K562 (cell line): ENCODE results near the gene HPCAL1. TPM values are rescaled to one million over a fixed set of nuclear protein-coding genes. Genes with fewer than 3 reads are reported as not detected.

ENCODE experiments used
- CC2D1A ChIP-seq: fragments of 450-650 bp; IDR thresholded peaks from 2 replicates; pipeline ENCODE4 v1.6.1; 2017; ENCODE audit warnings: mild to moderate bottlenecking
- ILK ChIP-seq: fragments of 450-650 bp; IDR thresholded peaks from 2 replicates; pipeline ENCODE4 v1.6.1; 2016; ENCODE audit warnings: missing genetic modification characterization, low read depth, mild to moderate bottlenecking, missing compliant biosample characterization, moderate library complexity, borderline replicate concordance
- KAT2B ChIP-seq: IDR thresholded peaks from one replicate; pipeline ENCODE4 v1.6.1; 2012; ENCODE audit warnings: low read depth, mild to moderate bottlenecking, control low read depth, inconsistent platforms, low read length, moderate library complexity
- MCM7 ChIP-seq, 2 experiments: fragments of 450-650 bp; IDR thresholded peaks; 2 replicates each; pipeline ENCODE4 v1.6.1; 2016 to 2018
- MXI1 ChIP-seq: IDR thresholded peaks from 2 replicates; pipeline ENCODE4 v1.6.1; 2011; ENCODE audit warnings: low read depth, mild to moderate bottlenecking, improper control_type of control experiment, low read length
- NFXL1 ChIP-seq: fragments of 450-650 bp; formaldehyde crosslinking; IDR thresholded peaks from 2 replicates; pipeline ENCODE4 v1.4.0; 2021; ENCODE audit warnings: mild to moderate bottlenecking
- NR1H2 ChIP-seq: sonication (generic); formaldehyde crosslinking; IDR thresholded peaks from 2 replicates; pipeline ENCODE4 v1.4.0; 2020; ENCODE audit warnings: mild to moderate bottlenecking, missing genetic modification reagents
- POLR2H ChIP-seq: IDR thresholded peaks from 2 replicates; pipeline ENCODE4 v1.6.1; 2016; ENCODE audit warnings: missing genetic modification characterization, low read depth, mild to moderate bottlenecking, control low read depth, missing compliant biosample characterization, moderate library complexity
- RBFOX2 ChIP-seq: fragments of 200-400 bp; formaldehyde crosslinking; IDR thresholded peaks from 2 replicates; pipeline ENCODE4 v1.6.1; 2017; ENCODE audit warnings: low read depth, mild to moderate bottlenecking, low read length, moderate library complexity
- RBM34 ChIP-seq: fragments of 200-400 bp; formaldehyde crosslinking; IDR thresholded peaks from 2 replicates; pipeline ENCODE4 v1.6.1; 2018; ENCODE audit warnings: low read length, borderline replicate concordance; ENCODE audit not compliant: insufficient read depth
- RBM39 ChIP-seq: fragments of 200-400 bp; formaldehyde crosslinking; optimal IDR thresholded peaks from 2 replicates; pipeline ENCODE3; 2018; ENCODE audit warnings: low read depth, low read length
- SP1 ChIP-seq: sonication (generic); formaldehyde crosslinking; IDR thresholded peaks from 2 replicates; pipeline ENCODE4 v1.8.1; 2022; ENCODE audit warnings: mild to moderate bottlenecking, missing genetic modification reagents
- TCF3 ChIP-seq: sonication (generic); formaldehyde crosslinking; IDR thresholded peaks from 2 replicates; pipeline ENCODE4 v1.4.0; 2020; ENCODE audit warnings: mild to moderate bottlenecking, missing genetic modification reagents
- TEAD1 ChIP-seq, 2 experiments: fragments of 450-650 bp in 1 of 2; sonication (generic) in 1 of 2; formaldehyde crosslinking; IDR thresholded peaks; 2 replicates each; pipeline versions ENCODE4 v1.4.0 to v1.8.0; 2020 to 2022; ENCODE audit warnings: mild to moderate bottlenecking in 2 of 2, missing genetic modification reagents in 1 of 2
- ZNF121 ChIP-seq: sonication (generic); formaldehyde crosslinking; conservative IDR thresholded peaks from 2 replicates; pipeline ENCODE4 v1.8.0; 2022; ENCODE audit warnings: missing genetic modification reagents
- ZNF134 ChIP-seq: fragments of 250-450 bp; sonication (Bioruptor Pico); conservative IDR thresholded peaks from 2 replicates; pipeline ENCODE4 v1.4.0; 2020
- ZNF212 ChIP-seq: fragments of 450-650 bp; formaldehyde crosslinking; IDR thresholded peaks from 2 replicates; pipeline ENCODE4 v1.4.0; 2020; ENCODE audit warnings: mild to moderate bottlenecking
- ZNF77 ChIP-seq: fragments of 250-450 bp; sonication (Bioruptor Pico); IDR thresholded peaks from 2 replicates; pipeline ENCODE4 v1.5.0; 2020
- ZNF778 ChIP-seq: fragments of 450-650 bp; formaldehyde crosslinking; IDR thresholded peaks from 2 replicates; pipeline ENCODE4 v1.4.0; 2020; ENCODE audit warnings: mild to moderate bottlenecking, moderate library complexity
- polyA plus RNA-seq, 8 experiments: library from polyadenylated mRNA; depleted of rRNA in 4 of 8; stranded (reverse) in 5 of 8; unstranded in 3 of 8; fragments of >200 nt; fragmentation: Nextera tagmentation in 2 of 8; fragmentation: Illumina TruSeq in 1 of 8; extraction: Ambion mirVana in 2 of 8; extraction: Trizol in 1 of 8; gene quantifications; 2 replicates each; pipeline versions ENCODE4 v1.2.1 to v1.2.3, GENCODE V29; 2011 to 2014; ENCODE audit warnings: inconsistent platforms in 1 of 8, missing spikeins in 1 of 8
- total RNA-seq, 7 experiments: library from RNA; depleted of rRNA in 6 of 7; stranded (reverse); fragments of >200 nt in 6 of 7; fragmentation: Illumina TruSeq in 2 of 7; extraction: Trizol in 2 of 7; gene quantifications; 2 replicates each; pipeline versions ENCODE4 v1.2.1 to v1.2.3, GENCODE V29; 2011 to 2021; ENCODE audit warnings: low replicate concordance in 1 of 7
- TF ChIP-seq, protein P1 (sequence below): fragments of 450-650 bp; IDR thresholded peaks from 2 replicates; pipeline ENCODE4 v1.6.1; 2016; ENCODE audit warnings: mild to moderate bottlenecking
- TF ChIP-seq, protein P2 (sequence below): fragments of 250-450 bp; sonication (Bioruptor Pico); IDR thresholded peaks from 2 replicates; pipeline ENCODE4 v1.6.1; 2021; ENCODE audit warnings: mild to moderate bottlenecking
- TF ChIP-seq, protein P3 (sequence below): fragments of 450-650 bp; IDR thresholded peaks from 2 replicates; pipeline ENCODE4 v1.6.1; 2017; ENCODE audit warnings: antibody characterized with exemption
- TF ChIP-seq, protein P4 (sequence below): sonication (generic); formaldehyde crosslinking; IDR thresholded peaks from 2 replicates; pipeline ENCODE4 v1.8.1; 2023; ENCODE audit warnings: mild to moderate bottlenecking, missing genetic modification reagents

Gene HPCAL1
- total and polyA plus RNA-seq, 9 of the 15 experiments (the other 6 are each of a cell fraction or from before 2014, with no cell fraction given) = 2.7 to 65.5 (median 23.9) TPM

DNA sequence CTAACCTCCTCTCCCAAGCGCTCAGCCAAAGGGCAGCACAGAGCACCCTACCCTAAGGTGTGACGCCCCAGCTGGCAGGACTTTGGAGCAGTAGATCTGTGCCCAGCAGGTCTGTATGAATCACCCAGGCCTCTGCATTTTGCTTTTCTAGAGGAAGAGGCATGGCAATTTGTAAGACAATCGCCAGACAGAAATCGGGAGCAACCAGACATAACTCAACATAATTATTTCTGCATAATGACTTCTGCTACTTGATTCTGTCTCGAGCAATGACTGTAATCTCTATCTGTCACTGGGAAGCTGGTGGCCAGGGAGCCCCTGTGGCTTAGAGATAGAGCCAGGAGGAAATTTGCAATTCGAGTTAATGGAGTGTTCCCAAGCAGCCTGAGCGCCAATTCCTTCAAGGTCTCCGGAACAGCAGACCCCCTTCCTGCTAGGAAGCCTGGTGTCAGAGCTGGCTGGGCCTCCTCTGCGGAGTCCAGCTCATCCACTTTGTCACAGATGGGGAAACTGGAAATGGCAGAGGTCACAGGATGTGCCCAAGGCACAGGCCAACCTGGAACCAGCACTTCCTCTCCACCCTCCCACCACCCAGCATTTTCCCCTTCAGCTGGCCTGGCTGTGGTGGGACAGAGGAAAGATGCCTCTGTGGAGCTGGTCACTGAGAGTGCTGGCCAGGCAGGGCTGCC is 90.4 kb downstream of the HPCAL1 start (continued):
- peak; percentile 65; the same call in 1 of the 2 replicates for TF ChIP-seq MXI1
- no peak for TF ChIP-seq MCM7 (IDR thresholded peaks at IDR 0.05)
- TF ChIP-seq NFXL1 (CRISPR knock-in tag) = no peak
- TF ChIP-seq ZNF121 (CRISPR knock-in tag) = no peak
- no peak for TF ChIP-seq KAT2B
- TF ChIP-seq NR1H2 (CRISPR knock-in tag) = no peak
- no peak for TF ChIP-seq ZNF778 (CRISPR knock-in tag)
- peak; percentile 88; the same call in 1 of the 2 replicates for TF ChIP-seq CC2D1A
- no peak for TF ChIP-seq ZNF77 (CRISPR knock-in tag)
- TF ChIP-seq RBM34 = no peak
- TF ChIP-seq ZNF134 (CRISPR knock-in tag) = no peak
- no peak for TF ChIP-seq SP1 (CRISPR knock-in tag)
- TF ChIP-seq ILK = no peak
- no peak for TF ChIP-seq TEAD1 (CRISPR knock-in tag; IDR thresholded peaks at IDR 0.05)
- TF ChIP-seq, protein P1, sequence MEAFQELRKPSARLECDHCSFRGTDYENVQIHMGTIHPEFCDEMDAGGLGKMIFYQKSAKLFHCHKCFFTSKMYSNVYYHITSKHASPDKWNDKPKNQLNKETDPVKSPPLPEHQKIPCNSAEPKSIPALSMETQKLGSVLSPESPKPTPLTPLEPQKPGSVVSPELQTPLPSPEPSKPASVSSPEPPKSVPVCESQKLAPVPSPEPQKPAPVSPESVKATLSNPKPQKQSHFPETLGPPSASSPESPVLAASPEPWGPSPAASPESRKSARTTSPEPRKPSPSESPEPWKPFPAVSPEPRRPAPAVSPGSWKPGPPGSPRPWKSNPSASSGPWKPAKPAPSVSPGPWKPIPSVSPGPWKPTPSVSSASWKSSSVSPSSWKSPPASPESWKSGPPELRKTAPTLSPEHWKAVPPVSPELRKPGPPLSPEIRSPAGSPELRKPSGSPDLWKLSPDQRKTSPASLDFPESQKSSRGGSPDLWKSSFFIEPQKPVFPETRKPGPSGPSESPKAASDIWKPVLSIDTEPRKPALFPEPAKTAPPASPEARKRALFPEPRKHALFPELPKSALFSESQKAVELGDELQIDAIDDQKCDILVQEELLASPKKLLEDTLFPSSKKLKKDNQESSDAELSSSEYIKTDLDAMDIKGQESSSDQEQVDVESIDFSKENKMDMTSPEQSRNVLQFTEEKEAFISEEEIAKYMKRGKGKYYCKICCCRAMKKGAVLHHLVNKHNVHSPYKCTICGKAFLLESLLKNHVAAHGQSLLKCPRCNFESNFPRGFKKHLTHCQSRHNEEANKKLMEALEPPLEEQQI = no peak
- TF ChIP-seq, protein P2, sequence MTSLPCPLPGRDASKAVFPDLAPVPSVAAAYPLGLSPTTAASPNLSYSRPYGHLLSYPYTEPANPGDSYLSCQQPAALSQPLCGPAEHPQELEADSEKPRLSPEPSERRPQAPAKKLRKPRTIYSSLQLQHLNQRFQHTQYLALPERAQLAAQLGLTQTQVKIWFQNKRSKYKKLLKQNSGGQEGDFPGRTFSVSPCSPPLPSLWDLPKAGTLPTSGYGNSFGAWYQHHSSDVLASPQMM (CRISPR knock-in tag) = no peak
- no peak for TF ChIP-seq POLR2H
- TF ChIP-seq, protein P3, sequence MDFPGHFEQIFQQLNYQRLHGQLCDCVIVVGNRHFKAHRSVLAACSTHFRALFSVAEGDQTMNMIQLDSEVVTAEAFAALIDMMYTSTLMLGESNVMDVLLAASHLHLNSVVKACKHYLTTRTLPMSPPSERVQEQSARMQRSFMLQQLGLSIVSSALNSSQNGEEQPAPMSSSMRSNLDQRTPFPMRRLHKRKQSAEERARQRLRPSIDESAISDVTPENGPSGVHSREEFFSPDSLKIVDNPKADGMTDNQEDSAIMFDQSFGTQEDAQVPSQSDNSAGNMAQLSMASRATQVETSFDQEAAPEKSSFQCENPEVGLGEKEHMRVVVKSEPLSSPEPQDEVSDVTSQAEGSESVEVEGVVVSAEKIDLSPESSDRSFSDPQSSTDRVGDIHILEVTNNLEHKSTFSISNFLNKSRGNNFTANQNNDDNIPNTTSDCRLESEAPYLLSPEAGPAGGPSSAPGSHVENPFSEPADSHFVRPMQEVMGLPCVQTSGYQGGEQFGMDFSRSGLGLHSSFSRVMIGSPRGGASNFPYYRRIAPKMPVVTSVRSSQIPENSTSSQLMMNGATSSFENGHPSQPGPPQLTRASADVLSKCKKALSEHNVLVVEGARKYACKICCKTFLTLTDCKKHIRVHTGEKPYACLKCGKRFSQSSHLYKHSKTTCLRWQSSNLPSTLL = no peak
- TF ChIP-seq, protein P4, sequence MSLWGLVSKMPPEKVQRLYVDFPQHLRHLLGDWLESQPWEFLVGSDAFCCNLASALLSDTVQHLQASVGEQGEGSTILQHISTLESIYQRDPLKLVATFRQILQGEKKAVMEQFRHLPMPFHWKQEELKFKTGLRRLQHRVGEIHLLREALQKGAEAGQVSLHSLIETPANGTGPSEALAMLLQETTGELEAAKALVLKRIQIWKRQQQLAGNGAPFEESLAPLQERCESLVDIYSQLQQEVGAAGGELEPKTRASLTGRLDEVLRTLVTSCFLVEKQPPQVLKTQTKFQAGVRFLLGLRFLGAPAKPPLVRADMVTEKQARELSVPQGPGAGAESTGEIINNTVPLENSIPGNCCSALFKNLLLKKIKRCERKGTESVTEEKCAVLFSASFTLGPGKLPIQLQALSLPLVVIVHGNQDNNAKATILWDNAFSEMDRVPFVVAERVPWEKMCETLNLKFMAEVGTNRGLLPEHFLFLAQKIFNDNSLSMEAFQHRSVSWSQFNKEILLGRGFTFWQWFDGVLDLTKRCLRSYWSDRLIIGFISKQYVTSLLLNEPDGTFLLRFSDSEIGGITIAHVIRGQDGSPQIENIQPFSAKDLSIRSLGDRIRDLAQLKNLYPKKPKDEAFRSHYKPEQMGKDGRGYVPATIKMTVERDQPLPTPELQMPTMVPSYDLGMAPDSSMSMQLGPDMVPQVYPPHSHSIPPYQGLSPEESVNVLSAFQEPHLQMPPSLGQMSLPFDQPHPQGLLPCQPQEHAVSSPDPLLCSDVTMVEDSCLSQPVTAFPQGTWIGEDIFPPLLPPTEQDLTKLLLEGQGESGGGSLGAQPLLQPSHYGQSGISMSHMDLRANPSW (CRISPR knock-in tag) = no peak
- no peak for TF ChIP-seq RBM39
- no peak for TF ChIP-seq ZNF212 (CRISPR knock-in tag)
- TF ChIP-seq RBFOX2 = no peak
- TF ChIP-seq TCF3 (CRISPR knock-in tag) = peak; percentile 97
